Neural cell (in vitro differentiated cells): Measurements from ENCODE around the gene SPATA32.

Experiments
- CTCF ChIP-seq: fragments of 450-650 bp; IDR thresholded peaks from 2 replicates; pipeline ENCODE4 v1.5.1; 2014; ENCODE audit warnings: antibody characterized with exemption, mild to moderate bottlenecking, moderate library complexity; ENCODE audit not compliant: poor library complexity, severe bottlenecking
- EP300 ChIP-seq: fragments of 450-650 bp; conservative IDR thresholded peaks from 2 replicates; pipeline ENCODE4 v1.6.1; 2014; ENCODE audit warnings: antibody characterized with exemption, mild to moderate bottlenecking, moderate library complexity; ENCODE audit not compliant: poor library complexity, severe bottlenecking
- EZH2 ChIP-seq: fragments of 200-600, 300-800 bp; shearing (Covaris generic), sonication (generic); IDR thresholded peaks from 2 replicates; pipeline ENCODE4 v1.6.1; 2014; ENCODE audit warnings: antibody characterized with exemption, low read length, borderline replicate concordance, mild to moderate bottlenecking; ENCODE audit not compliant: insufficient read depth, poor library complexity, severe bottlenecking
- MXI1 ChIP-seq: fragments of 450-650 bp; conservative IDR thresholded peaks from 2 replicates; pipeline ENCODE4 v1.6.1; 2014; ENCODE audit warnings: antibody characterized with exemption, mild to moderate bottlenecking; ENCODE audit not compliant: poor library complexity, severe bottlenecking
- POLR2AphosphoS5 ChIP-seq: IDR thresholded peaks from 2 replicates; pipeline ENCODE4 v1.6.1; 2012
- REST ChIP-seq: IDR thresholded peaks from 2 replicates; pipeline ENCODE4 v1.6.1; 2012; ENCODE audit warnings: borderline replicate concordance
- SMC3 ChIP-seq: fragments of 450-650 bp; conservative IDR thresholded peaks from 2 replicates; pipeline ENCODE4 v1.6.1; 2014; ENCODE audit warnings: antibody characterized with exemption, mild to moderate bottlenecking, moderate library complexity; ENCODE audit not compliant: poor library complexity
- TAF1 ChIP-seq: IDR thresholded peaks from 2 replicates; pipeline ENCODE4 v1.6.1; 2012; ENCODE audit warnings: low read depth

GRCh38 chr17:45269912-45270311 lies 8.0 kb upstream of the SPATA32 start:
- no peak for TF ChIP-seq CTCF
- no peak for TF ChIP-seq POLR2AphosphoS5
- no peak for TF ChIP-seq EP300
- TF ChIP-seq EZH2 = no peak
- no peak for TF ChIP-seq MXI1
- TF ChIP-seq SMC3 = no peak
- TF ChIP-seq TAF1 = no peak
- no peak for TF ChIP-seq REST
